ENCODE results near the gene HSH2D. TPM values are rescaled to one million over a fixed set of nuclear protein-coding genes. Genes with fewer than 3 reads are reported as not detected.

Gene HSH2D
- total and polyA plus RNA-seq, 9 of the 15 experiments (the other 6 are each of a cell fraction or from before 2014, with no cell fraction given), result 0.03 to 1.1 (median 0.35) TPM; not detected in 1

DNA sequence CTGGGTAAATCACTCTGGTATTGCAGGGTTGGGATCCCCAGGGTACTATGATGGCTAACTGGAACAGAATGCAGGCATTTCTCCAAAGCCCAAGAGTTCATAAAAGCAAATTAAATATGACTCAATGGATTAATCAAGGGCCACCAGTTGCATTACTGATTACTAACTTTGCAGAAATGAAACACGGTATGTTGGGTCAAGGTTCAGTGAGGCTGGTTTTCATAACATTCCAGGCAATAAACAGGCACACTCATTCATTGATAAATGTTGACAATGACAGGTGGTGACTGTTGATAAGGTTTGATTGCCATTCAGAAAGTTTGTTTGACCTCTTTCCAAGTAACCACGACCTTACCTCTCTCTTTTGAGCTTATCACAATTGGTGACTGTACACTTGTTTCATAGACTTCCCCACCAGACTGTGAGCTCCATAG lies 53.7 kb downstream of the HSH2D start (continued):
- TF ChIP-seq ZNF24 (IDR thresholded peaks at IDR 0.05) (0 out of 2 replicates have a peak, but pooled peaks have one; percentile 24), PRMT5 (CRISPR knock-in tag; IDR thresholded peaks at IDR 0.05) (no peak), TBP (optimal IDR thresholded peaks at IDR 0.05; ENCODE audit: low read depth, low read length) (no peak), EGR1 (conservative IDR thresholded peaks at IDR 0.05) (0 out of 2 replicates have a peak, but pooled peaks have one; percentile 4), XRCC3 (IDR thresholded peaks at IDR 0.05) (no peak), ZEB2 (IDR thresholded peaks at IDR 0.05) (peak; percentile 76), SAP30 (IDR thresholded peaks at IDR 0.05; ENCODE audit: borderline replicate concordance, insufficient read depth, low read depth, low read length, poor library complexity, severe bottlenecking) (no peak), HOXB6 (CRISPR knock-in tag; IDR thresholded peaks at IDR 0.05; ENCODE audit: borderline replicate concordance) (no peak), ETV6 (IDR thresholded peaks at IDR 0.05; ENCODE audit: borderline replicate concordance in 1 of 2, low read depth in 2 of 2, low read length in 1 of 2) (no peak), ETV6 (CRISPR knock-in tag; IDR thresholded peaks at IDR 0.05; ENCODE audit: borderline replicate concordance) (no peak), JUN (IDR thresholded peaks at IDR 0.05; ENCODE audit: borderline replicate concordance, low read depth, low read length) (no peak), JUN (CRISPR knock-in tag; IDR thresholded peaks at IDR 0.05; ENCODE audit: borderline replicate concordance) (no peak), ZFPM2 (CRISPR knock-in tag; IDR thresholded peaks at IDR 0.05) (no peak), TCF7 (IDR thresholded peaks at IDR 0.05; ENCODE audit: borderline replicate concordance) (0 out of 2 replicates have a peak, but pooled peaks have one; percentile 47), BMI1 (IDR thresholded peaks at IDR 0.05; ENCODE audit: low read length) (no peak), CTBP1 (IDR thresholded peaks at IDR 0.05; ENCODE audit: borderline replicate concordance) (no peak), ZNF140 (CRISPR knock-in tag; IDR thresholded peaks at IDR 0.05) (no peak), SAFB2 (IDR thresholded peaks at IDR 0.05; ENCODE audit: borderline replicate concordance, low read depth, low read length, severe bottlenecking) (no peak), ZNF436 (CRISPR knock-in tag; IDR thresholded peaks at IDR 0.05) (no peak), CBX3 (IDR thresholded peaks at IDR 0.05; ENCODE audit: borderline replicate concordance in 1 of 2, low read length in 2 of 2) (no peak), SPI1 (IDR thresholded peaks at IDR 0.05; ENCODE audit: borderline replicate concordance, low read depth, low read length) (0 out of 2 replicates have a peak, but pooled peaks have one; percentile 35), RAD51 (IDR thresholded peaks at IDR 0.05; ENCODE audit: borderline replicate concordance, low read depth) (no peak), SMARCE1 (IDR thresholded peaks at IDR 0.05) (peak; percentile 91), GABPB2 (CRISPR knock-in tag; conservative IDR thresholded peaks at IDR 0.05) (no peak), ZNF175 (CRISPR knock-in tag; IDR thresholded peaks at IDR 0.05; ENCODE audit: low read depth) (no peak), KDM2B (CRISPR knock-in tag; IDR thresholded peaks at IDR 0.05) (no peak), PML (IDR thresholded peaks at IDR 0.05; ENCODE audit: low read length) (peak; percentile 91), ELF2 (CRISPR knock-in tag; IDR thresholded peaks at IDR 0.05) (no peak), RFX1 (IDR thresholded peaks at IDR 0.05) (no peak), RBM14 (IDR thresholded peaks at IDR 0.05; ENCODE audit: borderline replicate concordance, insufficient read depth, low read depth, low read length) (no peak), HMGN3 (IDR thresholded peaks at IDR 0.05; ENCODE audit: borderline replicate concordance, extremely low read depth, insufficient read length, low read depth, low read length) (no peak), SMC3 (conservative IDR thresholded peaks at IDR 0.05; ENCODE audit: insufficient read depth, low read depth, low read length) (no peak), ZNF507 (tag; conservative IDR thresholded peaks at IDR 0.05) (no peak)
- TF ChIP-seq, protein P1, sequence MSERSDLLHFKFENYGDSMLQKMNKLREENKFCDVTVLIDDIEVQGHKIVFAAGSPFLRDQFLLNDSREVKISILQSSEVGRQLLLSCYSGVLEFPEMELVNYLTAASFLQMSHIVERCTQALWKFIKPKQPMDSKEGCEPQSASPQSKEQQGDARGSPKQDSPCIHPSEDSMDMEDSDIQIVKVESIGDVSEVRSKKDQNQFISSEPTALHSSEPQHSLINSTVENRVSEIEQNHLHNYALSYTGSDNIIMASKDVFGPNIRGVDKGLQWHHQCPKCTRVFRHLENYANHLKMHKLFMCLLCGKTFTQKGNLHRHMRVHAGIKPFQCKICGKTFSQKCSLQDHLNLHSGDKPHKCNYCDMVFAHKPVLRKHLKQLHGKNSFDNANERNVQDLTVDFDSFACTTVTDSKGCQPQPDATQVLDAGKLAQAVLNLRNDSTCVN (CRISPR knock-in tag; IDR thresholded peaks at IDR 0.05), result no peak

Measured in K562 (cell line).